HG02870 (cell line): ENCODE data around the gene DISC1.

Experiments
- ATAC-seq: cut with Tn5 transposase; IDR thresholded peaks from one replicate; pipeline ENCODE4 v1.9.1; 2021; ENCODE audit warnings: mild to moderate bottlenecking, moderate library complexity; ENCODE audit not compliant: unreplicated experiment

Gene DISC1

GRCh38 chr1:231919886-231920285, 293.3 kb downstream of the DISC1 start:
- no peak for ATAC-seq

GRCh38 chr1:231921646-231922345, 295.2 kb downstream of the DISC1 start:
- ATAC-seq: no peak

- no peak for ATAC-seq
These were observed 297.0 kb downstream of the DISC1 start for GRCh38 chr1:231923491-231924041.

- ATAC-seq: no peak
These were observed 297.6 kb downstream of the DISC1 start for GRCh38 chr1:231924180-231924579.

GRCh38 chr1:231925864-231926263, 299.3 kb downstream of the DISC1 start:
- no peak for ATAC-seq

- no peak for ATAC-seq
These were observed 299.8 kb downstream of the DISC1 start for GRCh38 chr1:231926340-231926739.

- ATAC-seq: no peak
These were observed 300.3 kb downstream of the DISC1 start for GRCh38 chr1:231926933-231927332.

GRCh38 chr1:231927431-231927830, 300.8 kb downstream of the DISC1 start:
- no peak for ATAC-seq

- no peak for ATAC-seq
These were observed 302.7 kb downstream of the DISC1 start for GRCh38 chr1:231929311-231929710.

- ATAC-seq: no peak
These were observed 303.8 kb downstream of the DISC1 start for GRCh38 chr1:231930257-231930947.

GRCh38 chr1:231931146-231931545, 304.6 kb downstream of the DISC1 start:
- ATAC-seq: no peak

GRCh38 chr1:231931846-231932454, 305.4 kb downstream of the DISC1 start:
- no peak for ATAC-seq

GRCh38 chr1:231933711-231934626, 307.4 kb downstream of the DISC1 start:
- ATAC-seq: no peak

- ATAC-seq: no peak
These were observed 308.2 kb downstream of the DISC1 start for GRCh38 chr1:231934797-231935196.

GRCh38 chr1:231935856-231936255, 309.3 kb downstream of the DISC1 start:
- no peak for ATAC-seq

GRCh38 chr1:231936983-231937775, 310.6 kb downstream of the DISC1 start:
- ATAC-seq: no peak

- no peak for ATAC-seq
These were observed 311.6 kb downstream of the DISC1 start for GRCh38 chr1:231938211-231938610.

GRCh38 chr1:231938711-231939110, 312.1 kb downstream of the DISC1 start:
- no peak for ATAC-seq

GRCh38 chr1:231939118-231939517, 312.5 kb downstream of the DISC1 start:
- ATAC-seq: no peak

- no peak for ATAC-seq
These were observed 313.5 kb downstream of the DISC1 start for GRCh38 chr1:231940116-231940515.
